Stimulated activated CD4-positive, alpha-beta T cell treated with anti-CD3 and anti-CD28 coated beads, Interleukin-2, amount 100 ng/mL, for 24 hours (primary cell): ENCODE results near the gene CIAPIN1.
"Not testable (repeated sequence)": the region's sequence is repeated elsewhere in the genome, so short reads cannot be mapped to it uniquely, and the experiment has no call there.

Source experiments
- DNase-seq, 2 donors: peaks; one replicate each; pipeline ENCODE4 v3.0.0-alpha.2; 2020

The CIAPIN1 gene

GRCh38 chr16:57439947-57440346 is 7.2 kb downstream of the CIAPIN1 start:
- DNase-seq: not testable (repeated sequence)

GRCh38 chr16:57435838-57436237 is 11.3 kb downstream of the CIAPIN1 start:
- no peak for DNase-seq

GRCh38 chr16:57434003-57434402 is 13.2 kb downstream of the CIAPIN1 start:
- DNase-seq: no peak

- DNase-seq: no peak
These were observed 14.2 kb downstream of the CIAPIN1 start for GRCh38 chr16:57432989-57433388.

GRCh38 chr16:57432505-57432904 is 14.7 kb downstream of the CIAPIN1 start:
- no peak for DNase-seq

- no peak for DNase-seq
These were observed 16.2 kb downstream of the CIAPIN1 start for GRCh38 chr16:57430955-57431354.

GRCh38 chr16:57427824-57428223 is 19.4 kb downstream of the CIAPIN1 start:
- DNase-seq: no peak

- no peak for DNase-seq
These were observed 19.9 kb downstream of the CIAPIN1 start for GRCh38 chr16:57427307-57427706.

GRCh38 chr16:57426356-57426755 is 20.8 kb downstream of the CIAPIN1 start:
- no peak for DNase-seq

- no peak for DNase-seq
These were observed 22.6 kb downstream of the CIAPIN1 start for GRCh38 chr16:57424583-57424982.

GRCh38 chr16:57423152-57423551 is 24.0 kb downstream of the CIAPIN1 start:
- no peak for DNase-seq

- DNase-seq: no peak
These were observed 24.9 kb downstream of the CIAPIN1 start for GRCh38 chr16:57422026-57422944.

- DNase-seq: no peak
These were observed 27.7 kb downstream of the CIAPIN1 start for GRCh38 chr16:57419506-57419905.

- DNase-seq: no peak
These were observed 31.1 kb downstream of the CIAPIN1 start for GRCh38 chr16:57416084-57416483.

- DNase-seq: no peak
These were observed 33.5 kb downstream of the CIAPIN1 start for GRCh38 chr16:57413733-57414132.

GRCh38 chr16:57413301-57413730 is 33.9 kb downstream of the CIAPIN1 start:
- DNase-seq: no peak

- no peak for DNase-seq
These were observed 34.6 kb downstream of the CIAPIN1 start for GRCh38 chr16:57412584-57412983.

- DNase-seq: no peak
These were observed 35.7 kb downstream of the CIAPIN1 start for GRCh38 chr16:57411362-57411976.

- DNase-seq: no peak
These were observed 37.2 kb downstream of the CIAPIN1 start for GRCh38 chr16:57409870-57410587.

GRCh38 chr16:57409065-57409464 is 38.1 kb downstream of the CIAPIN1 start:
- DNase-seq: no peak

GRCh38 chr16:57407521-57408353 is 39.4 kb downstream of the CIAPIN1 start:
- no peak for DNase-seq

- DNase-seq: no peak
These were observed 40.3 kb downstream of the CIAPIN1 start for GRCh38 chr16:57406881-57407280.

- no peak for DNase-seq
These were observed 42.1 kb downstream of the CIAPIN1 start for GRCh38 chr16:57405097-57405496.
